HEK293 (cell line): ENCODE results near the gene PRIMA1.
A peak's percentile ranks its signal among the peaks of the same experiment; 100 is the strongest.

ENCODE experiments used
- CTCF ChIA-PET: fragments of 350-600 bp; formaldehyde crosslinking; extraction: SDS; loops from one replicate; lab custom pipeline; 2021; ENCODE audit warnings: antibody characterized with exemption; lab: Yijun Ruan, JAX
- POLR2A ChIA-PET: fragments of 300-600 bp; formaldehyde crosslinking; extraction: SDS; loops from one replicate; lab custom pipeline; 2020; ENCODE audit warnings: antibody characterized with exemption, inconsistent platforms; lab: Yijun Ruan, JAX
- H3K27ac ChIP-seq: fragments of 200-500 bp; sonication (Bioruptor generic); 2 replicates; pipeline ENCODE4 v1.5.1; 2014; ENCODE audit warnings: low read depth, low read length, control low read depth, inconsistent platforms; ENCODE audit errors: extremely low read depth
- H3K36me3 ChIP-seq, 2 experiments: fragments of 200-500 bp in 1 of 2; sonication (Bioruptor generic) in 1 of 2; 1 replicate in 1 of 2; 2 replicates in 1 of 2; pipeline ENCODE4 v1.5.1; 2014 to 2017; ENCODE audit warnings: inconsistent platforms in 2 of 2, low read length in 2 of 2; ENCODE audit not compliant: control insufficient read depth in 2 of 2, insufficient read depth in 1 of 2
- H3K4me1 ChIP-seq: fragments of 200-500 bp; sonication (Bioruptor generic); 2 replicates; pipeline ENCODE4 v1.5.1; 2014; ENCODE audit warnings: mild to moderate bottlenecking, low read length, inconsistent platforms; ENCODE audit not compliant: control insufficient read depth, insufficient read depth
- H3K4me3 ChIP-seq: 2 replicates; pipeline ENCODE4 v1.5.1; 2011; ENCODE audit warnings: low read depth, mild to moderate bottlenecking, control low read depth, low read length, moderate library complexity
- H3K9me3 ChIP-seq: fragments of 200-500 bp; sonication (Bioruptor generic); 2 replicates; pipeline ENCODE4 v1.5.1; 2014; ENCODE audit warnings: low read depth, low read length, inconsistent platforms; ENCODE audit not compliant: control insufficient read depth, insufficient read depth
- GLIS1 ChIP-seq: fragments of 450-650 bp; formaldehyde crosslinking; IDR thresholded peaks from 2 replicates; pipeline ENCODE4 v1.5.1; 2016; ENCODE audit warnings: missing biosample characterization, missing genetic modification characterization
- GLIS2 ChIP-seq: fragments of 450-650 bp; formaldehyde crosslinking; IDR thresholded peaks from 2 replicates; pipeline ENCODE4 v1.5.1; 2016; ENCODE audit warnings: missing biosample characterization, missing genetic modification characterization
- OSR2 ChIP-seq: fragments of 450-650 bp; formaldehyde crosslinking; IDR thresholded peaks from 2 replicates; pipeline ENCODE4 v1.5.1; 2016; ENCODE audit warnings: missing biosample characterization, missing genetic modification characterization
- RBAK ChIP-seq: fragments of 450-650 bp; formaldehyde crosslinking; IDR thresholded peaks from 2 replicates; pipeline ENCODE4 v1.5.1; 2016; ENCODE audit warnings: missing biosample characterization, missing genetic modification characterization
- ZBTB7A ChIP-seq: fragments of 450-650 bp; formaldehyde crosslinking; IDR thresholded peaks from 2 replicates; pipeline ENCODE4 v1.5.1; 2016; ENCODE audit warnings: low read depth, missing biosample characterization, missing genetic modification characterization
- ZFHX2 ChIP-seq: fragments of 450-650 bp; formaldehyde crosslinking; conservative IDR thresholded peaks from 2 replicates; pipeline ENCODE4 v1.5.1; 2016; ENCODE audit warnings: missing biosample characterization, missing genetic modification characterization
- ZFP41 ChIP-seq: fragments of 450-650 bp; formaldehyde crosslinking; IDR thresholded peaks from 2 replicates; pipeline ENCODE4 v1.5.1; 2016; ENCODE audit warnings: missing biosample characterization, missing genetic modification characterization, borderline replicate concordance
- ZNF121 ChIP-seq: fragments of 450-650 bp; formaldehyde crosslinking; IDR thresholded peaks from 2 replicates; pipeline ENCODE4 v1.5.1; 2016; ENCODE audit warnings: missing biosample characterization, missing genetic modification characterization
- ZNF140 ChIP-seq: fragments of 450-650 bp; formaldehyde crosslinking; IDR thresholded peaks from 2 replicates; pipeline ENCODE4 v1.5.1; 2016; ENCODE audit warnings: missing biosample characterization, missing genetic modification characterization
- ZNF174 ChIP-seq: fragments of 450-650 bp; formaldehyde crosslinking; IDR thresholded peaks from 2 replicates; pipeline ENCODE4 v1.5.0; 2017; ENCODE audit warnings: missing biosample characterization, mild to moderate bottlenecking, missing genetic modification characterization
- ZNF202 ChIP-seq: fragments of 450-650 bp; formaldehyde crosslinking; IDR thresholded peaks from 2 replicates; pipeline ENCODE4 v1.5.1; 2016; ENCODE audit warnings: missing biosample characterization, missing genetic modification characterization, borderline replicate concordance
- ZNF558 ChIP-seq: fragments of 450-650 bp; formaldehyde crosslinking; IDR thresholded peaks from 2 replicates; pipeline ENCODE4 v1.5.1; 2016; ENCODE audit warnings: missing biosample characterization, missing genetic modification characterization
- ZNF560 ChIP-seq: fragments of 450-650 bp; formaldehyde crosslinking; IDR thresholded peaks from 2 replicates; pipeline ENCODE4 v1.5.1; 2017; ENCODE audit warnings: missing biosample characterization, missing genetic modification characterization, borderline replicate concordance
- TF ChIP-seq, protein P1 (sequence below): fragments of 450-650 bp; formaldehyde crosslinking; IDR thresholded peaks from 2 replicates; pipeline ENCODE4 v1.5.1; 2016; ENCODE audit warnings: missing biosample characterization, missing genetic modification characterization
- TF ChIP-seq, protein P2 (sequence below): fragments of 450-650 bp; formaldehyde crosslinking; IDR thresholded peaks from 2 replicates; pipeline ENCODE4 v1.5.1; 2016; ENCODE audit warnings: missing biosample characterization, missing genetic modification characterization
- TF ChIP-seq, protein P3 (sequence below): fragments of 450-650 bp; formaldehyde crosslinking; IDR thresholded peaks from 2 replicates; pipeline ENCODE4 v1.5.1; 2017; ENCODE audit warnings: missing biosample characterization, missing genetic modification characterization
- TF ChIP-seq, protein P4 (sequence below): fragments of 450-650 bp; formaldehyde crosslinking; IDR thresholded peaks from 2 replicates; pipeline ENCODE4 v1.5.1; 2016; ENCODE audit warnings: missing biosample characterization, missing genetic modification characterization
- TF ChIP-seq, protein P5 (sequence below): fragments of 450-650 bp; formaldehyde crosslinking; IDR thresholded peaks from 2 replicates; pipeline ENCODE4 v1.5.1; 2016; ENCODE audit warnings: missing biosample characterization, missing genetic modification characterization
- TF ChIP-seq, protein P6 (sequence below): fragments of 450-650 bp; formaldehyde crosslinking; IDR thresholded peaks from 2 replicates; pipeline ENCODE4 v1.5.1; 2016; ENCODE audit warnings: missing biosample characterization, missing genetic modification characterization, borderline replicate concordance
- TF ChIP-seq, protein P7 (sequence below): fragments of 450-650 bp; formaldehyde crosslinking; IDR thresholded peaks from 2 replicates; pipeline ENCODE4 v1.5.1; 2017; ENCODE audit warnings: missing biosample characterization, missing genetic modification characterization
- TF ChIP-seq, protein P8 (sequence below): fragments of 450-650 bp; formaldehyde crosslinking; IDR thresholded peaks from 2 replicates; pipeline ENCODE4 v1.5.1; 2016; ENCODE audit warnings: missing biosample characterization, missing genetic modification characterization

Gene PRIMA1

DNA sequence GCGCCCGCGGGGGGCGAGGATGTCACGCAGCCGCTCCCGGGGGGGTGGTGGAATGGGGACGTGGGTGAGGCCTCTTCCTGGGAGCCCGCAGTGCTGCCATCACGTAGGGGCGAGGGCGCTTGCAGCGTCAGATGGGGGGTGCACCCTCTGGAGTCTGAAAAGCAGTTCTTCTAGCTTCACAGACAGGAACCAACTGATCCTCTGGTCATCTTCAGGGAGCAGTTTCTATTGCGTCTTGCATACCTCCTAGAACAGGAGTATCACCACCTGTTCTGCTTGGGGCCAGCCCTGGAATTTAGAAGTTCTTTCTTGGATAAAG lies 36.9 kb upstream of the PRIMA1 start:
- H3K36me3 ChIP-seq = no peaks in the 10 kb centered on the region
- TF ChIP-seq, protein P1, sequence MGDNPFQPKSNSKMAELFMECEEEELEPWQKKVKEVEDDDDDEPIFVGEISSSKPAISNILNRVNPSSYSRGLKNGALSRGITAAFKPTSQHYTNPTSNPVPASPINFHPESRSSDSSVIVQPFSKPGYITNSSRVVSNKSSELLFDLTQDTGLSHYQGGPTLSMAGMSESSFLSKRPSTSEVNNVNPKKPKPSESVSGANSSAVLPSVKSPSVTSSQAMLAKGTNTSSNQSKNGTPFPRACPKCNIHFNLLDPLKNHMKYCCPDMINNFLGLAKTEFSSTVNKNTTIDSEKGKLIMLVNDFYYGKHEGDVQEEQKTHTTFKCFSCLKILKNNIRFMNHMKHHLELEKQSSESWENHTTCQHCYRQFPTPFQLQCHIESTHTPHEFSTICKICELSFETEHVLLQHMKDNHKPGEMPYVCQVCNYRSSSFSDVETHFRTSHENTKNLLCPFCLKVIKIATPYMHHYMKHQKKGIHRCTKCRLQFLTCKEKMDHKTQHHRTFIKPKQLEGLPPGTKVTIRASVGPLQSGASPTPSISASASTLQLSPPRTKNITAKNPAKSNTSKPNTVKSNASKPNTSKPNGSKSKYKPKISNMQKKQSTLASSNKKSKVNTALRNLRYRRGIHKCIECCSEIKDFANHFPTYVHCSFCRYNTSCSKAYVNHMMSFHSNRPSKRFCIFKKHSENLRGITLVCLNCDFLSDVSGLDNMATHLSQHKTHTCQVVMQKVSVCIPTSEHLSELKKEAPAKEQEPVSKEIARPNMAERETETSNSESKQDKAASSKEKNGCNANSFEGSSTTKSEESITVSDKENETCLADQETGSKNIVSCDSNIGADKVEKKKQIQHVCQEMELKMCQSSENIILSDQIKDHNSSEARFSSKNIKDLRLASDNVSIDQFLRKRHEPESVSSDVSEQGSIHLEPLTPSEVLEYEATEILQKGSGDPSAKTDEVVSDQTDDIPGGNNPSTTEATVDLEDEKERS (tag by site-specific recombination) = no peak
- TF ChIP-seq RBAK (tag by site-specific recombination) (no peak), ZNF140 (tag by site-specific recombination) (no peak), GLIS2 (peak; percentile 92), GLIS1 (tag by site-specific recombination) (peak; percentile 100), ZNF202 (no peak), ZFP41 (tag by site-specific recombination) (no peak), ZFHX2 (tag by site-specific recombination) (peak; percentile 71; the same call in 1 of the 2 replicates), ZNF558 (tag by site-specific recombination) (no peak), OSR2 (tag by site-specific recombination) (no peak), ZBTB7A (tag by site-specific recombination) (no peak), ZNF174 (tag by site-specific recombination) (no peak), ZNF560 (no peak), ZNF121 (tag by site-specific recombination) (no peak)
- TF ChIP-seq, protein P2, sequence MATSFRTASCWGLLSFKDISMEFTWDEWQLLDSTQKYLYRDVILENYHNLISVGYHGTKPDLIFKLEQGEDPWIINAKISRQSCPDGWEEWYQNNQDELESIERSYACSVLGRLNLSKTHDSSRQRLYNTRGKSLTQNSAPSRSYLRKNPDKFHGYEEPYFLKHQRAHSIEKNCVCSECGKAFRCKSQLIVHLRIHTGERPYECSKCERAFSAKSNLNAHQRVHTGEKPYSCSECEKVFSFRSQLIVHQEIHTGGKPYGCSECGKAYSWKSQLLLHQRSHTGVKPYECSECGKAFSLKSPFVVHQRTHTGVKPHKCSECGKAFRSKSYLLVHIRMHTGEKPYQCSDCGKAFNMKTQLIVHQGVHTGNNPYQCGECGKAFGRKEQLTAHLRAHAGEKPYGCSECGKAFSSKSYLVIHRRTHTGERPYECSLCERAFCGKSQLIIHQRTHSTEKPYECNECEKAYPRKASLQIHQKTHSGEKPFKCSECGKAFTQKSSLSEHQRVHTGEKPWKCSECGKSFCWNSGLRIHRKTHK (tag by site-specific recombination) = no peak
- TF ChIP-seq, protein P3, sequence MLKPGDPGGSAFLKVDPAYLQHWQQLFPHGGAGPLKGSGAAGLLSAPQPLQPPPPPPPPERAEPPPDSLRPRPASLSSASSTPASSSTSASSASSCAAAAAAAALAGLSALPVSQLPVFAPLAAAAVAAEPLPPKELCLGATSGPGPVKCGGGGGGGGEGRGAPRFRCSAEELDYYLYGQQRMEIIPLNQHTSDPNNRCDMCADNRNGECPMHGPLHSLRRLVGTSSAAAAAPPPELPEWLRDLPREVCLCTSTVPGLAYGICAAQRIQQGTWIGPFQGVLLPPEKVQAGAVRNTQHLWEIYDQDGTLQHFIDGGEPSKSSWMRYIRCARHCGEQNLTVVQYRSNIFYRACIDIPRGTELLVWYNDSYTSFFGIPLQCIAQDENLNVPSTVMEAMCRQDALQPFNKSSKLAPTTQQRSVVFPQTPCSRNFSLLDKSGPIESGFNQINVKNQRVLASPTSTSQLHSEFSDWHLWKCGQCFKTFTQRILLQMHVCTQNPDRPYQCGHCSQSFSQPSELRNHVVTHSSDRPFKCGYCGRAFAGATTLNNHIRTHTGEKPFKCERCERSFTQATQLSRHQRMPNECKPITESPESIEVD (tag by site-specific recombination) = no peak
- TF ChIP-seq, protein P4, sequence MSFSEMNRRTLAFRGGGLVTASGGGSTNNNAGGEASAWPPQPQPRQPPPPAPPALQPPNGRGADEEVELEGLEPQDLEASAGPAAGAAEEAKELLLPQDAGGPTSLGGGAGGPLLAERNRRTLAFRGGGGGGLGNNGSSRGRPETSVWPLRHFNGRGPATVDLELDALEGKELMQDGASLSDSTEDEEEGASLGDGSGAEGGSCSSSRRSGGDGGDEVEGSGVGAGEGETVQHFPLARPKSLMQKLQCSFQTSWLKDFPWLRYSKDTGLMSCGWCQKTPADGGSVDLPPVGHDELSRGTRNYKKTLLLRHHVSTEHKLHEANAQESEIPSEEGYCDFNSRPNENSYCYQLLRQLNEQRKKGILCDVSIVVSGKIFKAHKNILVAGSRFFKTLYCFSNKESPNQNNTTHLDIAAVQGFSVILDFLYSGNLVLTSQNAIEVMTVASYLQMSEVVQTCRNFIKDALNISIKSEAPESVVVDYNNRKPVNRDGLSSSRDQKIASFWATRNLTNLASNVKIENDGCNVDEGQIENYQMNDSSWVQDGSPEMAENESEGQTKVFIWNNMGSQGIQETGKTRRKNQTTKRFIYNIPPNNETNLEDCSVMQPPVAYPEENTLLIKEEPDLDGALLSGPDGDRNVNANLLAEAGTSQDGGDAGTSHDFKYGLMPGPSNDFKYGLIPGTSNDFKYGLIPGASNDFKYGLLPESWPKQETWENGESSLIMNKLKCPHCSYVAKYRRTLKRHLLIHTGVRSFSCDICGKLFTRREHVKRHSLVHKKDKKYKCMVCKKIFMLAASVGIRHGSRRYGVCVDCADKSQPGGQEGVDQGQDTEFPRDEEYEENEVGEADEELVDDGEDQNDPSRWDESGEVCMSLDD (tag by site-specific recombination) = 0 out of 2 replicates have a peak, but pooled peaks have one; percentile 42
- TF ChIP-seq, protein P5, sequence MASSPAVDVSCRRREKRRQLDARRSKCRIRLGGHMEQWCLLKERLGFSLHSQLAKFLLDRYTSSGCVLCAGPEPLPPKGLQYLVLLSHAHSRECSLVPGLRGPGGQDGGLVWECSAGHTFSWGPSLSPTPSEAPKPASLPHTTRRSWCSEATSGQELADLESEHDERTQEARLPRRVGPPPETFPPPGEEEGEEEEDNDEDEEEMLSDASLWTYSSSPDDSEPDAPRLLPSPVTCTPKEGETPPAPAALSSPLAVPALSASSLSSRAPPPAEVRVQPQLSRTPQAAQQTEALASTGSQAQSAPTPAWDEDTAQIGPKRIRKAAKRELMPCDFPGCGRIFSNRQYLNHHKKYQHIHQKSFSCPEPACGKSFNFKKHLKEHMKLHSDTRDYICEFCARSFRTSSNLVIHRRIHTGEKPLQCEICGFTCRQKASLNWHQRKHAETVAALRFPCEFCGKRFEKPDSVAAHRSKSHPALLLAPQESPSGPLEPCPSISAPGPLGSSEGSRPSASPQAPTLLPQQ (tag by site-specific recombination) = no peak
- TF ChIP-seq, protein P6, sequence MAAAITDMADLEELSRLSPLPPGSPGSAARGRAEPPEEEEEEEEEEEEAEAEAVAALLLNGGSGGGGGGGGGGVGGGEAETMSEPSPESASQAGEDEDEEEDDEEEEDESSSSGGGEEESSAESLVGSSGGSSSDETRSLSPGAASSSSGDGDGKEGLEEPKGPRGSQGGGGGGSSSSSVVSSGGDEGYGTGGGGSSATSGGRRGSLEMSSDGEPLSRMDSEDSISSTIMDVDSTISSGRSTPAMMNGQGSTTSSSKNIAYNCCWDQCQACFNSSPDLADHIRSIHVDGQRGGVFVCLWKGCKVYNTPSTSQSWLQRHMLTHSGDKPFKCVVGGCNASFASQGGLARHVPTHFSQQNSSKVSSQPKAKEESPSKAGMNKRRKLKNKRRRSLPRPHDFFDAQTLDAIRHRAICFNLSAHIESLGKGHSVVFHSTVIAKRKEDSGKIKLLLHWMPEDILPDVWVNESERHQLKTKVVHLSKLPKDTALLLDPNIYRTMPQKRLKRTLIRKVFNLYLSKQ (tag by site-specific recombination) = no peak
- TF ChIP-seq, protein P7, sequence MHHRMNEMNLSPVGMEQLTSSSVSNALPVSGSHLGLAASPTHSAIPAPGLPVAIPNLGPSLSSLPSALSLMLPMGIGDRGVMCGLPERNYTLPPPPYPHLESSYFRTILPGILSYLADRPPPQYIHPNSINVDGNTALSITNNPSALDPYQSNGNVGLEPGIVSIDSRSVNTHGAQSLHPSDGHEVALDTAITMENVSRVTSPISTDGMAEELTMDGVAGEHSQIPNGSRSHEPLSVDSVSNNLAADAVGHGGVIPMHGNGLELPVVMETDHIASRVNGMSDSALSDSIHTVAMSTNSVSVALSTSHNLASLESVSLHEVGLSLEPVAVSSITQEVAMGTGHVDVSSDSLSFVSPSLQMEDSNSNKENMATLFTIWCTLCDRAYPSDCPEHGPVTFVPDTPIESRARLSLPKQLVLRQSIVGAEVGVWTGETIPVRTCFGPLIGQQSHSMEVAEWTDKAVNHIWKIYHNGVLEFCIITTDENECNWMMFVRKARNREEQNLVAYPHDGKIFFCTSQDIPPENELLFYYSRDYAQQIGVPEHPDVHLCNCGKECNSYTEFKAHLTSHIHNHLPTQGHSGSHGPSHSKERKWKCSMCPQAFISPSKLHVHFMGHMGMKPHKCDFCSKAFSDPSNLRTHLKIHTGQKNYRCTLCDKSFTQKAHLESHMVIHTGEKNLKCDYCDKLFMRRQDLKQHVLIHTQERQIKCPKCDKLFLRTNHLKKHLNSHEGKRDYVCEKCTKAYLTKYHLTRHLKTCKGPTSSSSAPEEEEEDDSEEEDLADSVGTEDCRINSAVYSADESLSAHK = 0 out of 2 replicates have a peak, but pooled peaks have one; percentile 9
- TF ChIP-seq, protein P8, sequence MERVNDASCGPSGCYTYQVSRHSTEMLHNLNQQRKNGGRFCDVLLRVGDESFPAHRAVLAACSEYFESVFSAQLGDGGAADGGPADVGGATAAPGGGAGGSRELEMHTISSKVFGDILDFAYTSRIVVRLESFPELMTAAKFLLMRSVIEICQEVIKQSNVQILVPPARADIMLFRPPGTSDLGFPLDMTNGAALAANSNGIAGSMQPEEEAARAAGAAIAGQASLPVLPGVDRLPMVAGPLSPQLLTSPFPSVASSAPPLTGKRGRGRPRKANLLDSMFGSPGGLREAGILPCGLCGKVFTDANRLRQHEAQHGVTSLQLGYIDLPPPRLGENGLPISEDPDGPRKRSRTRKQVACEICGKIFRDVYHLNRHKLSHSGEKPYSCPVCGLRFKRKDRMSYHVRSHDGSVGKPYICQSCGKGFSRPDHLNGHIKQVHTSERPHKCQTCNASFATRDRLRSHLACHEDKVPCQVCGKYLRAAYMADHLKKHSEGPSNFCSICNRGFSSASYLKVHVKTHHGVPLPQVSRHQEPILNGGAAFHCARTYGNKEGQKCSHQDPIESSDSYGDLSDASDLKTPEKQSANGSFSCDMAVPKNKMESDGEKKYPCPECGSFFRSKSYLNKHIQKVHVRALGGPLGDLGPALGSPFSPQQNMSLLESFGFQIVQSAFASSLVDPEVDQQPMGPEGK = peak; percentile 77; the same call in 1 of the 2 replicates
- POLR2A ChIA-PET = no interaction called here
- H3K9me3 ChIP-seq = no peaks in the 10 kb centered on the region
- no peak overlapping the region for H3K4me3 ChIP-seq
- H3K27ac ChIP-seq = no peak overlapping the region
- no peaks in the 10 kb centered on the region for H3K4me1 ChIP-seq
- CTCF ChIA-PET = no interaction called here
